ACC112 (cell line): Measurements from ENCODE around the gene PITX2.
A peak's percentile ranks its signal among the peaks of the same experiment; 100 is the strongest.

Source experiments
- H2AFZ ChIP-seq: fragments of 200-600 bp; sonication (generic); one replicate; pipeline ENCODE4 v1.6.0; 2017; ENCODE audit warnings: antibody characterized with exemption, low read length; ENCODE audit not compliant: unreplicated experiment
- H3K27ac ChIP-seq: fragments of 200-600 bp; sonication (generic); 2 replicates; pipeline ENCODE4 v1.5.1; 2014; ENCODE audit warnings: low read depth, mild to moderate bottlenecking, antibody characterized with exemption, low read length, moderate library complexity
- H3K27me3 ChIP-seq: fragments of 200-600 bp; sonication (generic); 2 replicates; pipeline ENCODE4 v1.6.1; 2014; ENCODE audit warnings: mild to moderate bottlenecking, antibody characterized with exemption, low read length, moderate library complexity, mixed read lengths; ENCODE audit not compliant: insufficient read depth
- H3K36me3 ChIP-seq: fragments of 200-600 bp; sonication (generic); 2 replicates; pipeline ENCODE4 v1.6.1; 2016; ENCODE audit warnings: mild to moderate bottlenecking, antibody characterized with exemption, low read length, moderate library complexity, mixed read lengths; ENCODE audit not compliant: insufficient read depth
- H3K4me1 ChIP-seq: fragments of 200-600 bp; sonication (generic); one replicate; pipeline ENCODE4 v1.6.1; 2016; ENCODE audit warnings: low read length, mixed read lengths; ENCODE audit not compliant: insufficient read depth, unreplicated experiment, control insufficient read depth
- H3K4me3 ChIP-seq: fragments of 200-600 bp; sonication (generic); 2 replicates; pipeline ENCODE4 v1.5.1; 2014; ENCODE audit warnings: mild to moderate bottlenecking, low read depth, low read length
- H3K79me2 ChIP-seq: fragments of 200-600 bp; sonication (generic); one replicate; pipeline ENCODE4 v1.6.0; 2016; ENCODE audit warnings: low read length; ENCODE audit not compliant: control insufficient read depth, unreplicated experiment, insufficient read depth

Gene PITX2

DNA sequence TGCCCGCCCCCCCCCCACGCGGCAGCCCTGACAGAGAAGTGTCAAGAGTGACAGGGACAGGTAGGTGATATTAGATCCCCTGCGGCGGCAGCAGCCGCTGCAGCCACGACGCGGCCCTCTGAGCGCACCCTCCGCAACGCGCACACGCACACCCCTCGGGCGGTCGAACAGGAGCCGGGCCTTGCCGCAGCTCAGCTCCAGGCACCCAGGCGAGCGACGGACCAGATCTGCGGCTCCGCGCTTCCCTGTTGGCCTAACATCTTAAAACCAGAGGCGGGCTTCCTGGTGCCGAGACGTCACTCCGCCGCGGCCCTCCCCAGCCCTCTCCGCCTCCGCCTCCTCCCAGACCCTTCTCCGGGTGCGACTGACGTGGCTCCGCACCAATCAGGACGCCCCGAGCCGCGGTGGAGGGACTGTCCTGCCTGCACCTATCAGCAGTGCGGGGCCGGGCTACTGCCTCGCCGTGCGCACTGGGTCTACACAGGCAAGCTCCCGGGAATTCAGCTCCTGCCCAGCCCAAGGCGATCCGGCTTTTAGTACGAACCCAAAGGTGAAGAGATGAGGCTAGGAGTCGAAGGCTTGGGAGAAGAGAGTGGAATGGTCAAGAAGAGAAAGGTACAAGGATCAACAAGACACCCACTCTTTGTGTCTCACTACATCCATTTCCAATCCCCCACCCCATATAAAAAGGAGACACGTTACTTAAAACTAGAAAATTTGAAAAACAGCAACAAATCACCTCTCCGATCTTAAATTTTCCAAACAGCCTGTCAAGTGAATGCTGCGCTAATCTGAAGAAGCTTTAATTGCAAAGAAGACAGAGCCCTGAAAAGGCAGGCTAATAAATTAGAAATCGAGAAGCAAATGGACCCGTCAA lies at the start of gene PITX2:
PITX2 (minus strand) TSS at position 237 of the 877 bp plus-strand sequence. CDS start 617 bp downstream, outside the sequence.
- H3K4me1 ChIP-seq, result no peaks in the 10 kb centered on the region
- no peaks in the 10 kb centered on the region for H3K36me3 ChIP-seq
- no peak within 1 kb of the TSS for H2AFZ ChIP-seq
- no peaks in the 10 kb centered on the region for H3K79me2 ChIP-seq
- peaks cover 100% of the 10 kb centered on the region for H3K27me3 ChIP-seq
- peak within 1 kb of the TSS; percentile 55 for H3K4me3 ChIP-seq
- H3K27ac ChIP-seq, result no peak within 1 kb of the TSS

DNA sequence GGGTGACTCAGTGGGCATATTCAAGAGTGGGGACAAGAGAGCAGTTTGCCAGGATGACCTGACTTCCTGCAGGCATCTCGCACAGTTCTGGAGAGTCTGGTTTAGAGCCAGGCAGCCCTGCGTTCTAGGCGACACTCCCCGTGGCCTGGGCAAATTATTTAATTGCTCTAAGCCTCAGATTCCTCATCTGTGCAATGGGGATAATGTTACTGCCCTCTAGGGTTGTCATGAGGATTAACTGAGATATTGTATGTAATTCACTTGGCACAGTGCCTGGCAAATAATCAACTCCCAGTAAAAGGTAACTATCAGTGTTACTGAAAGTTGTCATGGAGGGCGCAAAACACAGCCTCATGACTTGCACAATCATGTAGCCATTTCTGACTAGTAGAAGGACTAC lies 48.8 kb upstream of the PITX2 start:
- Histone ChIP-seq H3K79me2 (no peaks in the 10 kb centered on the region), H3K36me3 (no peaks in the 10 kb centered on the region), H2AFZ (no peak overlapping the region), H3K27ac (no peak overlapping the region), H3K4me1 (no peaks in the 10 kb centered on the region), H3K27me3 (peaks cover 15% of the 10 kb centered on the region; the same call in 1 of the 2 replicates), H3K4me3 (no peak overlapping the region)

- Histone ChIP-seq H3K27me3 (peaks cover 8% of the 10 kb centered on the region; the same call in 1 of the 2 replicates), H3K27ac (no peak overlapping the region), H3K36me3 (no peaks in the 10 kb centered on the region), H2AFZ (no peak overlapping the region), H3K4me1 (no peaks in the 10 kb centered on the region), H3K79me2 (no peaks in the 10 kb centered on the region), H3K4me3 (no peak overlapping the region)
These were observed 46.8 kb upstream of the PITX2 start for GRCh38 chr4:110669663-110670062.

DNA sequence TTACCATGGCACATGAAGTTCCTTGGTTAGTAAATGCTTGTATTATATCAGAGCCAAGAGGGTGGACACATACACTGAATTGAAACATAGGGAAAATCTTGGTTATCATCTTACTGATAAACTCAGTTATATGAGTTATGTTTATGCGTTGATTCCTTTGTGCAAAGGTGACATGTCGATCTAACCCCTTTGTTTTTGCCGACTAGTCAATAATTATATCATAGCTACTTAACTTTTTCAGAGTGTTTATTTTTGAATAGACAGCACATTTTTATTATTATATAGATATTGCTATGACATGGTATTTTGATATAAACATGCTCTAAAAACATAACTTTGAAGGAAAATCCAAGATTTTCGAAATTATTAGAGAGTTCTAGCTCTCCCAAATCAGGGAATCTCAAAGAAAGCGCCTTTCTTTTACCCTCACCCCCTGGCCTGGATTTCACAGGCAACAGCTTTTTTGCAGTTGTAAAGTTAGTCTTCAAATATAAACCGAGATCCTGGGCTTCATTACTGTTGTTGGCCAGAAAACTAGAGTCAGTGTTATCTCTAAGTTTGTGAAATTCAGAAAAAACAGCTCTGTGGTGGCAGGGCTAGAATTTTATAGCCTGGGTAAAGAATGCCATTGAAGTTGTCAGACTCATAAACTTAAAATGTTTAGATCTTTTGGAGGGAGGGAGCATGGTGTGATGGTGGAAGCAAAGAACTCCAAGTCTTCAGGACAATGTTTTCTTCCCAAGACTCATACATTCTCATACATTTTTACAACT lies 45.8 kb upstream of the PITX2 start:
- no peak overlapping the region for H3K4me3 ChIP-seq
- no peak overlapping the region for H2AFZ ChIP-seq
- H3K27me3 ChIP-seq, result 0 out of 2 replicates have a peak, but pooled peaks cover 4% of the 10 kb centered on the region

DNA sequence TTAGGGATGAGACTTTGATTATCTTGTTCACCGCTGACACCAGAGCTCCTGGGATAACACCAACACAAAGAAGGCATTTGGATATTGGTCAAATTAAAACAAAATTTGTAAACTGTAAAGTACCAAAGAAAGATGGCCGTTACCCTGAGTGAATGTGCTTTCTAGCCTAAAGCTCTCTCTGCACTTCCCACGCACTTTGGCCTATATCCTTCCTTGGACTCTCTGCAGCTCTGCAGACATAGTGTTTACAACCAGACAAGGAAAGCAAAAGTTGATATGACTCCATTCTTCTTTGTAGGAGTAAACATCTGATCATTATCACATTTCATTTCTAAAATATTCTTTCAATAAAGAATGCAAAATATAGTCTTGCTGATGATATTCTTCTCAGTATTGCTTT lies 44.8 kb upstream of the PITX2 start:
- Histone ChIP-seq H3K79me2 (no peaks in the 10 kb centered on the region), H3K4me1 (peaks cover 2% of the 10 kb centered on the region), H3K27me3 (0 out of 2 replicates have a peak, but pooled peaks cover 4% of the 10 kb centered on the region), H3K27ac (no peak overlapping the region), H3K4me3 (no peak overlapping the region), H3K36me3 (no peaks in the 10 kb centered on the region), H2AFZ (no peak overlapping the region)

More for the DNA sequence above, 45.8 kb upstream of the PITX2 start:
- Histone ChIP-seq H3K27ac (no peak overlapping the region), H3K4me1 (no peaks in the 10 kb centered on the region), H3K36me3 (no peaks in the 10 kb centered on the region), H3K79me2 (no peaks in the 10 kb centered on the region)

- Histone ChIP-seq H3K27ac (no peak overlapping the region), H3K27me3 (peaks cover 17% of the 10 kb centered on the region; the same call in 1 of the 2 replicates), H2AFZ (no peak overlapping the region), H3K4me3 (no peak overlapping the region), H3K36me3 (no peaks in the 10 kb centered on the region), H3K79me2 (no peaks in the 10 kb centered on the region), H3K4me1 (peaks cover 2% of the 10 kb centered on the region)
These were observed 43.2 kb upstream of the PITX2 start for GRCh38 chr4:110666030-110666429.

GRCh38 chr4:110663738-110664444 lies 41.0 kb upstream of the PITX2 start:
- Histone ChIP-seq H3K4me1 (peaks cover 2% of the 10 kb centered on the region), H3K79me2 (no peaks in the 10 kb centered on the region), H3K36me3 (no peaks in the 10 kb centered on the region), H2AFZ (no peak overlapping the region), H3K27ac (no peak overlapping the region), H3K4me3 (no peak overlapping the region), H3K27me3 (peaks cover 23% of the 10 kb centered on the region)

GRCh38 chr4:110663206-110663605 lies 40.3 kb upstream of the PITX2 start:
- Histone ChIP-seq H3K79me2 (no peaks in the 10 kb centered on the region), H3K27me3 (peaks cover 30% of the 10 kb centered on the region), H3K4me1 (peaks cover 2% of the 10 kb centered on the region), H3K4me3 (no peak overlapping the region), H3K27ac (no peak overlapping the region), H3K36me3 (no peaks in the 10 kb centered on the region), H2AFZ (no peak overlapping the region)

GRCh38 chr4:110660755-110661154 lies 37.9 kb upstream of the PITX2 start:
- Histone ChIP-seq H3K36me3 (no peaks in the 10 kb centered on the region), H3K4me3 (no peak overlapping the region), H3K27me3 (peaks cover 53% of the 10 kb centered on the region), H3K27ac (no peak overlapping the region), H3K79me2 (no peaks in the 10 kb centered on the region), H2AFZ (no peak overlapping the region), H3K4me1 (peaks cover 2% of the 10 kb centered on the region)

- no peaks in the 10 kb centered on the region for H3K4me1 ChIP-seq
- no peaks in the 10 kb centered on the region for H3K36me3 ChIP-seq
- no peaks in the 10 kb centered on the region for H3K79me2 ChIP-seq
- H3K4me3 ChIP-seq, result no peak overlapping the region
- no peak overlapping the region for H2AFZ ChIP-seq
- no peak overlapping the region for H3K27ac ChIP-seq
- peaks cover 47% of the 10 kb centered on the region for H3K27me3 ChIP-seq
These were observed 31.4 kb upstream of the PITX2 start for GRCh38 chr4:110654254-110654635.
